Left kidney (tissue), 2 donors: ENCODE results near the gene SCYGR6. TPM values are rescaled to one million over a fixed set of nuclear protein-coding genes. Genes with fewer than 3 reads are reported as not detected.

ENCODE experiments used
- DNase-seq: peaks from one replicate; pipeline ENCODE4 v3.0.0-alpha.2; 2013
- polyA plus RNA-seq: library from polyadenylated mRNA; unstranded; fragments of 120-200 nt; gene quantifications from one replicate; pipeline ENCODE4 v1.2.1, GENCODE V29; 2013; ENCODE audit not compliant: insufficient read length

The SCYGR6 gene
- polyA plus RNA-seq, 1 donor: not detected

DNA sequence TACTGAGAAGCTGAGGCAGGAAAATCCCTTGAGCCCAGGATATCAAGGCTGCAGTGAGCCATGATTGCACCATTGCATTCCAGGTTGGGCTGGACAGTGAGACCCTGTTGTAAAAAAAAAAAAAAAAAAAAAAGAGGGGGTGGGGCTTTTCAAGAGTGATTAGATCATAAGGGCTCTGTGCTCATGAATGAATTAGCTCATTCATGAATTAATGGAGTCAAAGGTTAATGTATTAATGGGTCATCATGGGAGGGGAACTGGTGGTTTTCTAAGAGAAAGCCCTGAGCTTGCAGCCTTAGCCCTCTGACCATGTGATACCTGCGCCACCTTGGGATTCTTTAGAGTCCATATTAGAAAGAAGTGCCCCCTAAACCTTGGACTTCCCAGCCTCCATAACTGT lies 11.3 kb downstream of the SCYGR6 start:
- DNase-seq: no peak

DNA sequence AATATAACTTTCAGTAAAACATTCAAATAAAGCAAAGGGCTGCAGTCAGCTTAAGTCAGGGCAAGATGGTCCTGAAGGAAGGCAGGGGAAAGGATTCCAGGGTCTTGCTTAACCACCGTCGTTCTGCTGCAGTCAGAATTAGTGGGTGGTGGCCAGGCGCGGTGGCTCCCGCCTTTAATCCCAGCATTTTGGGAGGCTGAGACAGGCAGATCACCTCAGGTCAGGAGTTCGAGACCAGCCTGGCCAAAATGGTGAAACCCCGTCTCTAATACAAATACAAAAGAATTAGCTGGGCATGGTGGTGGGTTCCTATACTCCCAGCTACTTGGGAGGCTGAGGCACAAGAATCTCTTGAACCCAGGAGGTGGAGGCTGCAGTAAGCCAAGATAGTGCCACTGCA lies 13.6 kb downstream of the SCYGR6 start:
- DNase-seq: no peak

DNA sequence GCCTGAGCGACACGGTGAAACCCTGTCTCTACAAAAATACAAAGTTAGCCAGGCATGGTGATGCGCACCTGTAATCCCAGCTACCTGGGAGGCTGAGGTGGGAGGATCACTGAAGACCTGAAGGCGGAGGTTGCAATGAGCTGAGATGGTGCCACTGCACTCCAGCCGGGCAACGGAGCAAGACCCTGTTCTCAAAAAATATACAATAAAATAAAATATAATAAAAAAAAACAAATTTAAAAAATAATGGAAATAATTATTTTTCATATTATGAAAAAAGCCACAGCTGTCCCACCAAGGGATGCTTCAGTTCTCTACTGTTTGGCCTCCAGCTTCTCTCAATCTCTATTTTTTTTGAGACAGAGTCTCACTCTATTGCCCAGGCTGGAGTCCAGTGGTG lies 17.2 kb downstream of the SCYGR6 start:
- no peak for DNase-seq

DNA sequence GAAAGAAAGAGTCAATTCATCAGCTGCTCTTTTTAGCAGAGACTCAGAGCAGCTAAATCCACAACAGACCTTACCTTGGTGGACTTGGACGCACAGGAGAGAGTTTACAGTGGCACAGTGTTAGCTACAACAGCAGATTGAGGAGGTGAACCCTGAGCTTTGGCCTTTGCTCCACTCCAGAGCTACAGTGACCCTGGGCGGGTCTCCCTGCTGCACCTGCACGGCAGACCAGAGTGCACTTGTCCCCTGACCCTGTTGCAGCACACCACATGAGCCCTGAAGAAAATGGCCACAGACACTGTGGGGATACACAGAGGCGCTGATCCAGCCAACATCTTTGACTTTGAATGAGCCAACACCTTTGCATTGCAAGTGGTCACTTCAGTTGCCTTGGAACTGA lies 17.7 kb downstream of the SCYGR6 start:
- DNase-seq: no peak

DNA sequence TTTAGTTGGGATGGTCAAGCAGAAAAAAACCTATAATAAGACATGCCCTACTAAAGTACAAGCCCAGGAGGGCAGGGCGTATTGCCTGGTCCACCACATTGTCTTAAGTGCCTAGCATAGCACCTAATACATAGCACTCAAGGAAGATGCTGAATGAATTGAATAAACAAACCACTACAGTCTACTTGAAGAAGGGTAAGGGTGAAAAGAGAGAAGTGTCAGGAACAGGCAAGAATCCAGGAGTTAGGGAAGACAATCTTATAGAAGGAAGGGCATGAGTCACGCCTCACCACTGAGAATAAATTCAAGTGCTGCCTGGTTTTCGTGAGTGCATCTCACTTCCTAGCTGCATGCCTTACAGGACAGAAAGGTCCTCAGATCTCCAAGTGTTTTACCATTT lies 20.6 kb downstream of the SCYGR6 start:
- no peak for DNase-seq

DNA sequence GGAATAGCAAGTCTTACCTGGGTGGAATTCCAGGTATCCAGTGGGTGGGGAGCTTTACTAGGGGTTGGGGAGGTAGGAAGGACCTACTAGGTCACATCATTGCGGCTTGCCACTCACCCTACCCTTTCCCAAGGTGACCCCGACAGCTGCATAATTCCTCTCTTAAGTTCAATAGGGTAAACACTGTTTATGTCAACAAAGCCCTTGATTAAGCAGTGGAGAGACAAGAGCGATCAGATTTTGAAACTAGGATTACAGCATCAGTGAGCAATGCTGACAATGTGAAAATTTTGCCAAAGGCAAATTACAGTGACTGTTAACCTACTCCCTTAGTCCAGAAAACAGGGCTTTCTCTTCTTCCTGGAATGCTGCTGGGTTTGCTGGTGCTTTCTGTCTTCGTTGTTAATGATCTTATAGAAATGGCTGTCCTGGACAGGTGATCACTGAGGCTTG lies 21.3 kb downstream of the SCYGR6 start:
- DNase-seq: no peak

DNA sequence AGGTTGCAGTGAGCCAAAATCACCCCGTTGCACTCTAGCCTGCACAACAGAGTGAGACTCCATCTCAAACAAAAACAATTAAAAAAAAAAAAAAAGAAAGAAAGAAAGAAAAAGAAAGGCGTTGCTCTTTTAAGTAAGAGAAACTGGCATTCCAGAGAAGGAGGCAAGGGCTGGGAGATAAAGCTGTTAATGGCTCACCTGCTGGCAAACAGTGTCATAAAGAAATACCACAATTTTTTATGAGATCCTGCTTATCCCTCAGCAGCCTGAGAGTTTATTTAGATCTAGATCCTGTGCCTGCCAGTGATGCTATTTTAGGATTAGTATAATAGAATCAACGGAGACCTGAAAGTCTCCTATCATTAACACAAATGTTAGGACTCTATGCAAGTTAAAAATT lies 23.0 kb downstream of the SCYGR6 start:
- no peak for DNase-seq

DNA sequence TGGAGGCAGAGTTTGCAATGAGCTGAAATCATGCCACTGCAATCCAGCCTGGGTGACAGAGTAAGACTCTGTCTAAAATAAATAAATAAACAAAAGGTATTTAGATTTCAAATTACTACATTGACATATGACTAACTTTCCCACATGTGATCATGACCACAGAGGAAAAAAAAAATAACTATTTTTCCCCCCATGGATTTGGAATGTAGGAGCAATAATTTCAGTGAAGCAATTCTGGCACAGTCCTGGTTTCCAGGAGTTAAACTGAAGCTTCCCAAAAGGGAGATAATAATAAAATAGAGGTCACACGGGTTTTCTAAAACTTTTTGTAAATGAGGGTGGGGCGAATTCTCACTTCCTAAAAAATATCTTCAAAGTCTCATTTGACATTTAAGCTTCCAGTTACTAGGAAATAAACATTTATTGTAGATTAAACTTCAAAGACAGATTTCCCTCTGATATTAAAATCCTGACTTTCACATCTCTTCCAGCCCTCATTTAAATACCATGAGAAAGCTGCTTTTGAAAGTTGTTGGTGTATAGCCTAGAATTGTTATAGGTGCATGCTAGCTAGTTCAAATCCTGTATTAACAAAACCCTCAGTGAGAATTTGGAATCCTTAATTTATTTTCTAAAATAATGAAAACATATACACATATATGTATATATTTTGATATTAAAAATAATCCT lies 27.4 kb downstream of the SCYGR6 start:
- DNase-seq: no peak

DNA sequence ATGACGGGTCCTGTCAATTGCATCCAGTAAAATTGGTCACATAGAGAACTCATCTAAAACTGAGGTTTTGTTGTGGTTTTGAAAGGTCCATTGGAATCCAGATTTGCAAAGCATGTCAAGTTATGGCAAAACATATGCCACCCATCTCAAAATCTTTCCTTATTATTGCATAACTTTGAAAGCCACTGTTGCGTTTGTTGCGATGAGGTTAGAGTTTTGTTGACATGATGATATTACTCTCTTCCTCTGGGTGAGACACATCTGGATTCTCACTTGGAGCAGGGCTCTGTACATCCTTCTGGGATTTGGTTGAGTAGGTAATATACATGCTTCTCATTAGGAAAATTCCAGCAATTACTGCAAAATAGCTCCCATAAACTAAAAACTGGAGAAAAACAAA lies 37.4 kb downstream of the SCYGR6 start:
- no peak for DNase-seq

DNA sequence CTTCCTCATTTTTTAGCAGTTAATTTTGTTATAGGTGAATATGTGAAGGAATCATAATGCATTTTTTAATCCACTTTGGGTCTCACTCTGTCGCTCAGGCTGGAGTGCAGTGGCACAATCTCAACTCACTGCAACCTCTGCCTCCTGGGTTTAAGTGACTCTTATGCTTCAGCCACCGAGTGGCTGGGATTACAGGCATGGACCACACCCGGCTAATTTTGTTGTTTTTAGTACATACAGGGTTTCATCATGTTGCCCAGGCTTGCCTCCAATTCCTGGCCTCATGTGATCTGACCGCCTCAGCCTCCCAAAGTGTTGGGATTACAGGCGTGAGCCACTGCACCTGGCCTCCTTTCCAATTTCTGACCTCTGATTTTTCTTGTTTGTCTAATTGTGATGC lies 40.3 kb downstream of the SCYGR6 start:
- no peak for DNase-seq

DNA sequence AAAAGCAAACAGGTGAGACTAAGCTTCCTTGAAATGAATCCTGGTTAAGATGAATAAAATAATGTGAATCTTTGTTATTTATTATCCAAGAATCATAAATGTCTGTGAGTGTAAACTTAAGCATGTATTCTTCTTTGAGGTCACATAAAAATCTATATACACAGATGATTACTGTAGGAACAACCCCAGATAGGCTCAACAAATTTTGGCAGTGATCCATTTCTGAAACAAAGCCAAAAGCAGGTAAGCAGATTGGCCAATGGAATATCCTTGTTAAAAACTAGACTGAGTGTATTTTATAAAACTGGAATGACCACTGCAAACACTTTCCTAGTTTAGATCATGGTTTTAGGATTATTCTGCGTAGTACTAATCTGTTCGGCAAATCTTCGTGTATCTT lies 46.6 kb downstream of the SCYGR6 start:
- no peak for DNase-seq

DNA sequence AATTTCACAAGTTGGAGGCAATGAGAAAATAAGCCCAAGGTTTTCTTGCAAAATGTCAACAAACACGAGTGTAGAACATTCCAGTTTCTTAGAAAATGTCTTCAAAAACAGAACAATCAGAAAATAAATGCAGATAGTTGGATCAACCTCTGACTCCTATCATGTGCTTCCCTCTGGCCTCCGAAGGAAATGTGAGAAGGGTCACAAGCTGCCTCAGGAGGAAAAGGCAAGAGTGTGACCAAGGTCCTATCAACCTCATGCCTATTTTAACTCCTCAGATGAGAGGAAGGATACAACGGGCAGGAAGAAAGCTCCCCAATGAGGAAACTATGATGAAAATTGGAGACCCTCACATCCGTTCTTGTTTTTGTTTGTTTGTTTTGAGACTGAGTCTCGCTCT lies 50.1 kb downstream of the SCYGR6 start:
- DNase-seq: no peak

Other genes with a start within 250 kb of the SCYGR6 start
- not detected for gene SCYGR2, start 125.9 kb downstream of the SCYGR6 start, polyA plus RNA-seq
- not detected for gene SCYGR3, start 109.9 kb downstream of the SCYGR6 start, polyA plus RNA-seq
- not detected for gene SCYGR4, start 107.3 kb downstream of the SCYGR6 start, polyA plus RNA-seq
- not detected for gene SCYGR5, start 58.0 kb downstream of the SCYGR6 start, polyA plus RNA-seq
- 10.7 TPM for gene SLC19A3, start 6.7 kb downstream of the SCYGR6 start, polyA plus RNA-seq
- not detected for gene SCYGR7, start 3.6 kb upstream of the SCYGR6 start, polyA plus RNA-seq
- gene SCYGR8, start 21.1 kb upstream of the SCYGR6 start, polyA plus RNA-seq: not detected
- 0.48 TPM for gene CCL20, start 89.1 kb upstream of the SCYGR6 start, polyA plus RNA-seq
- 0.52 TPM for gene DAW1, start 146.9 kb upstream of the SCYGR6 start, polyA plus RNA-seq